Stimulated activated CD4-positive, alpha-beta T cell treated with anti-CD3 and anti-CD28 coated beads, Interleukin-4, amount 100 ng/mL, for 4 hours (primary cell): ENCODE measurements around the gene TRIO.

Experiments
- DNase-seq, 2 experiments: peaks; one replicate each; pipeline ENCODE4 v3.0.0-alpha.2; 2020

TRIO gene

DNA sequence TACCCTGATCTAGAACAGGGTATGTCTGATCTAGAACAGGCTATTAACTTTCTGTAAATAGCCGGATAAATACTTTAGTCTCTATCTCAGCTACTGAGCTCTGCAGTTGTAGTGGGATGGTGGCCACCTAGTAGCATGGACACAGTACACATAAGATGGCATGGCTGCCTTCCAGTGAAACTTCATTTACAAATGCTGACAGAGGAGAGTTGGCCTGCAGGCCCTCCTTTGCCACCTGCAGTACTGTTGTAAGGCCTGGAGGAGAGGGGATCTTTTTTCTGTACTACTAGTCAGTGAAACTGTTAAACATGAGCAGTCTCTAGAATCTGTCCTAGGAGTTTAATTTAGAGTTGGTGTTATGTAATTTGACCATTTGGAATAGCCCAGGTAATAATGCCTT, 86.0 kb downstream of the TRIO start:
- no peak for DNase-seq

DNA sequence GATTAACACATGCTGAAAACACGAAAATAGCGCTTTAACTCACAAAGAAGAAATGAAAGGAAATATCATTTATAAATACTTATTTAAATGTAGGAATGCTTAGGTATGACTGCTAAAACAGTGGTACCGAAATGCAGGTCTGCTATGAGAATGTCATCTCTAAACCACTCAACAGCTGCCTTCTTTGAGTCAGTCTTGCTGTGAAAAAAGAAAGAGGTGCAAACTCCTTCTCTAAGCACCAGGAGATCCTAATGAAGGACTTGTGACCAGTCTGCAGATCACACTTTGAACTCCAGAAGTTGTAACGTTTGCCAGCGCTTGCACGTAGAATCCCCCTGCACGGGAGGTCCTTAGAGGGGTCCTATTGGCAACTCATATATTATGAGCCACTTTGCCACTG, 86.6 kb downstream of the TRIO start:
- no peak for DNase-seq

DNA sequence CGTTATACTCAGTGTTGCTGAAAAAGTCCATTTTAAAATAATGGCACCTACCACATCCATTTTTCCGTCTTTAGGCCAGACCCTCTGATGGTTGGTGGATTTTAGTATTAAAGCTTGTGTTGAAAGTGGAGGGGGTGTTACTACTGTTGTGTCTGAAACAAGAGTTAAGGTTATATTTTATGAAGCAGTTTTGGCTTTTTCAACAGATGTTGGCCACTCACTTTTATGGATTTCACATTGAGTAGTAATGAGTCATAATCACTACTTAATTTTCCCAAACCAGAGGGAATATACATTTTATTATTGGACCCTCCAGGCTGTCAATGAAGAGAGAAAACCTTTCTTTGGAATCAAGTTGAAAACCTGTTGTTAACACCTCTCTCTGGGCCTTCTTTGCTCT, 88.0 kb downstream of the TRIO start:
- no peak for DNase-seq

DNA sequence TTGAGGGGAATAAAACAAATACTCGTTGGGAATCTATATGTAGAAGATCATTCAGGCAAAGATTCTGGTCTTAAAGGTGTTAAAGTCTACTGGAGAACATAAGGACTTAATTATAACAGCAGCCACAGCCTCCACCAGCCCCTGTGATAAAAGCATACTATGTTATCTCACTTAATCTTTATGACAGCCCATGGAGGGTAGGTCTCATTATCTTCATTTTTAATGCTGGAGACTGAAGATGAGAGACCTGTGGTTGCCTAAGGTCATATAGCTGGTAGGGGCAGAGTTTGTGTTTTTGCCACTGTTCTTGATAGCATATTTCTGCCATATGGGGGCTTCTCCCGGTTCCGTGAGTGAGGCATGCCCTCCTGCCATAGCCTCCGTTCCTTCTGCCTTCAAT, 88.7 kb downstream of the TRIO start:
- DNase-seq: no peak

DNA sequence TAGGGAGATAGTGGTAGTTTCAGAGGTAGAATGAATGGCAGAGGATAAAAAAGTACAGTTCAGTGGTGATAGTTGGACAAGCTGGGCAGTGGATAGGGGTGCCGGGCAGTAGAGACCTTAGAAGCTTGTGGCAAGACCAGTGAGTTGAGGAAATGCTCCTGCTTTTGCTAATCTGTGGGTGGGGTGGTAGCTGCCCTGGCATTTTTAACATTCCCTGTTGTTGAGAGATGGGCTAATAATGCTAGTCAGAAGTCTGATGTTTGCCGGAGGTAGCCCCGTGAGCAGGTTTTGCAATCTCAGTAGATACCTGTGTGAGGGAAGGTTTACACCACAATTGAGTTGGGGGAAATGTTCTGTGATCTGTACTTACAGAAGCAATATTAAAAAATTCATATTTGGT, 91.1 kb downstream of the TRIO start:
- no peak for DNase-seq

DNA sequence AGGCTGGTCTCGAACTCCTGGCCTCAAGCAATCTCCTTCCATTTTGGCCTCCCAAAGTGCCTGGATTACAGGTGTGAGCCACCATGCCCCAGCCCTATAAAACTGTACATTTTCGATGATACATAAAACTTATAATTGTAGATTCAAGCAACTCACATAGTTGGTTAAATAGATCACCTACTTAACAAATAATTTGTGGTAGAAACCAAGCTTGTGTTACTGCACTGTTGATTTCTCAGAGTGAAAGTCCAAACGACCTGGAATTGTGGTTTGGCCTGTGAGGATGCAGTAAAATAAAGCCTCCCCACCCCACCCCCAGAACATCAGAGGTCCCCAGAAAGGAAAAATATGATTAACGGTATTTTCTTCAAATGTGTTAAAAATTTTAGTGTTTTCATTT, 92.7 kb downstream of the TRIO start:
- no peak for DNase-seq

DNA sequence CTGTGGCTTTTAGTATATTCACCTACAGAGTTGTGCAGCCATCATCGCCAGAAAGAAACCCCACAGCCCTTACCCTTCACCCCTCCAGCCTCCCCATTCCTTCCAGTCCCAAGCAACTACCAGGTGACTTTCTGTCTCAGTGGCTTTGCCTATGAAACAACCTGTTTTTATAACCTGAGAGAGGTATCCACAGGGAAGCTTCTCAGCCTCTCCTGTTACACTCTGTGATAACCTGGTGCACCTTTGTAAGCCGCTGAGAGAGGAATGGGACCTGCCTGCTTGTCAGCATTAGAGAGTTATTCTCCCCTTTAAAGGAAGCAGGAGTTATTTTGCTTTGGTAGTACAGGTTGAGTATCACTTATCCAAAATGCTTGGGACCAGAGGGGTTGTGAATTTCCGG, 93.6 kb downstream of the TRIO start:
- DNase-seq: no peak

DNA sequence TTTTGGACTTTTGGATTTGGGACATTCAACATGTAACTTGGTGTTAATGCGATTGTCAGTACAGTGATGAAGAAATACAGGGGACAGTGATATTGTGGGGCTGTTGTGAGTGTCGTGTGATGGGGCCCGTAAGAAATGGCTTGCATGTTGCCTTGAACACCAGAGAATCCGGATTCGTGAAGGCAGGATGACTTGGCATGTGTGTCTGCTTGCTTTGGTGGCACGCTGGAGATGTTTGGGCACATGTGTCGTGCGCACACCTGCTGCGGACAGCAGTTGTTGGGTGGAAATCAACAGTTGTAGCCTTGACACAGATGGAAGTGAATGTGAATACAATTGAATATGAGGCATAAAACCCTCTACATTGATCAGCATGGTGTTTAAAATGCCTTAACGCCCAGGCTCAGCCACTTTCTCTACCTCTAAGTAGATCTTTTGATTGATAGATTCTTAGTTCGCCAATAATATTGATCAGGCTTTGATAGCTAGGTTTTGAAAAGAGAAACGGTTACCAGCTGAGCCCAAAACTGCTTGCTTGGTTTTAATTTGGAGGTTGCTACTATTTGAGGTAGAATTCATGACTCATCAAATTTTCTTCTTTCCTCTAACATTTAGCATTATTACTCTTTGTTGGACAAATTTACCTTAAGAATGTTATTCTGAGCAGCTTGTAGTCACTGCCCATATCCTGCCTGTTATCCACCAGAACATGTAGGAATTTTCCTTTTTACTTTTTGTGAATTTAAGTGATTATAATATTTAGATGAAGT, 94.4 kb downstream of the TRIO start:
- DNase-seq: no peak

DNA sequence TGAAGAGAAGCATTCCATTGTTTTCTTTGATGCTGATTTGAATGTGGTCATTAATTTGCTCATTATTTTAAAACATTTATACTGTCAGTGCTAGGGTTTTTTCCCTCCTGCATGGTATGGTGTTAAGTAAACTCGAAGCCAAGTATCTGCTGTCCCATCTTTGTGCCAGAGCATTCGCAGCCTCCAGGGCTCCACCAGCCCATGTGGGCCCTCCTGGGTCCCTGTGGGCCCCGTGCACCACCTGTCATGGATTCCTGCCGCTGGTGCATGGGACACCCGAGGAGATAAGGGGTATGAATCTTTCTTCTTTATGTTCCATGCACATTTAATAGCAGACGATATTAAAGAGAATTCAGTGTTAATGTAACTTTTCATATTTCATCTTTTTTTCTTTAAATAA, 95.1 kb downstream of the TRIO start:
- DNase-seq: no peak

DNA sequence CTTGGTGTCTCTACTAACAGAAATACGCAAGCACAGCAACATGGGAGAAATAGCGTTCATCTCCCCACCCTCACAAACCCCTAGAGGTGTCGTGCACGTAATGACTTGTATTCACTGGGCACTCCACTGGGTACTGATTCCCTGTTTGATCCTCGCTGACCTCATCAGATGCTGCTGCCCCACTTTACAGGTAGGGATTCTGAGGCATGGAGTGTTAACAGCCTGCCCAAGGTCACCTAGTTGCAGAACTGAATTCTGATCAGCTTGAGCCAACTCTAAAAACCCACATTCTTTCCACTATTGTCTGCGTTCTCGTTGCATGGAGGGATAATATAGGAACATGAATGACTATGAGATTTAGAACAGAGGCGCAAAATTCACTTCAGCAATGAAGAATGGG, 96.3 kb downstream of the TRIO start:
- no peak for DNase-seq

DNA sequence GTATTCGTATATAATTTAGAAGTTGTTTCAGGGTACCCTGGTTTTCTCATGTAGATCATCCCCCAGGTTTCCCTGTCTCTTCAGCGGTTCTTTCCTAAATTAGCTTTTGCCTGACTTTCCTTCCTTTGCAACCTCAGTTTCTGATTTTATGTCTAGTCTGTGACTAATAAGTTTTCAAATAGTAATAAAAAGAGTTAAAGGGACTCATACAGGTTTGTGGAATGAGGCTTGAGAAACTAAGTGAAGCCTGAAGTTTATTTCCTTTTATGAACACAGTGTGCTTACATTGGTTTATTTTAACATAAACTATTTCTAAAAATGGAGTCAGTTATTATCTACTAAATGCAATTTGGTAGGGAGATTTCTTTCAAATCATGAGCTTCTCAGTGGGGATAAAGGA, 96.8 kb downstream of the TRIO start:
- DNase-seq: no peak

DNA sequence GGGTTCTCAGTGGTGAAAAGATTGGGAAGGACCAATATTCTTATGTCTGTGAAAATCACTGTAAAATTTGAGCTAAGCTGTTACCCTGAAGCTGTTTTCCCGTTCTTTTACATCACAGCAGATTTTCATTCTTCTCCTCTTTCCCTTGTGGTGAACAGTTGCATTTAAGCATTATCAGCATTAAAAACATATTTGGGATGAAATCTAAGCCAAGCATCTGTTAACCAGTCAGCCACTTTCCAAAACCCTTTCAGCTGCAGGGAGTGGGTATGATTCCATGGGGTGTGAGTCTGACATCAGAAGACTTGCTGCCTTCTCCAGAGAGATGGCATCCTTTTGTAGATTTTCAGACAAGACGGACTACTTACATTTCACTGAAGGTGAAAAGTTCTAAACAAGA, 97.2 kb downstream of the TRIO start:
- DNase-seq: no peak

DNA sequence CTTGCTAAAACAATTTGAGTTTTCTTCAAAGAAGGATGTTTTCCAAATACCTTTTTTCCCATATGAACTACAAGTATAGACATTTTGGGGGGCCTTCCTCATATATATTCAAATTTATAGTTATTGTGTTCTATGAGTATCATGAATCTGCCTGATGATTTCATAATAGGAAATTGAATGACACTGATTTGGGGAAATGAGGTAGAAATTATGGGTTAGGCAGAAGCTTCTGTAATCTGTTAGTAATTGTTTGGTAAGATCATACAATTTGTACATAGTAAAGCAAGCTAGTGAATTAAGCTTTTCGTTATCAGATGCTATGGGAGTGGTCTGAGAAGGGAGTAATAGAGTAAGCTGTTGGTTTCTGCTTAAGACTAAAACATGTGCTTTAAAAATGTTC, 98.0 kb downstream of the TRIO start:
- no peak for DNase-seq

DNA sequence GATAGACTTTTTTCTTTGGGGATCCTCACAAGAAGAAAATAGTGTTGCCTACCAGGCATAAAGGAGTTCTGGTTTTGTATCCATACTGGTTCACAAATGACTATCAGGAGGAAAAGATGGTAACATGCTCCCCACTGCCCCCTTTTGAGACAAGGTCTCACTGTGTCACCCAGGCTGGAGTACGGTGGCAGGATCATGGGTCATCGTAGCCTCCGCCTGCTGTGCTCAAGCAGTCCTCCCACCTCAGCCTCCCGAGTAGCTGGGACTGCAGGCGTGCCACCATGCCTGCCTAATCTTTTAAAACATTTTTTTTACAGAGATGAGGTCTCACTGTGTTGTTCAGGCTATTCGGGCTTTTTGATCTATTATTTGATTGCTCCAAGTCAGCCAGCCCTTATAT, 99.3 kb downstream of the TRIO start:
- DNase-seq: no peak

DNA sequence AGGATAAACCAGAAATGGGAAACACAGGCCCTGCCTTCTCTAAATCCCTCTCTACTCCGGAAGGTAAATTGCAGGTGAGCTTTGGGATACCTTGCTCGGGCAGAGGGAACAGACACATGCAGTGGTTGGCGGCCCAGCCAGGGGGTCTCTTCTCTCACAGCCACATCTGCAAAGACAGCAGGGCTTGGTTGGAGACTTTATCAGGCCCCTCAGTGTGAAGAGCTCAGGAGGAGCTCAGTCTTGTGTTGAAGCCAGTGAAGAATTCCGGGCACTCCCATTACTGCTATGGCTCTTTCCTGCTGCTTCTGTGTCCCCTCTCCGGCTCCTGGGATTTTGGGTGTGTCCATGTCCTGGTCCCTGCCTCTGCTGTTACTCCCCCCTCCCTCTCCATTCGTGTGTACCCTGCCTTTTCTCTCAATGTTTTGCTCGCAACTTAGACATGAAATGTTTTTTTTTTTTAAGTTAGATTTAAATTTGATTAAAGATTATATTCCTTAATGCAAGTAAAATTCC, 99.8 kb downstream of the TRIO start:
- no peak for DNase-seq

DNA sequence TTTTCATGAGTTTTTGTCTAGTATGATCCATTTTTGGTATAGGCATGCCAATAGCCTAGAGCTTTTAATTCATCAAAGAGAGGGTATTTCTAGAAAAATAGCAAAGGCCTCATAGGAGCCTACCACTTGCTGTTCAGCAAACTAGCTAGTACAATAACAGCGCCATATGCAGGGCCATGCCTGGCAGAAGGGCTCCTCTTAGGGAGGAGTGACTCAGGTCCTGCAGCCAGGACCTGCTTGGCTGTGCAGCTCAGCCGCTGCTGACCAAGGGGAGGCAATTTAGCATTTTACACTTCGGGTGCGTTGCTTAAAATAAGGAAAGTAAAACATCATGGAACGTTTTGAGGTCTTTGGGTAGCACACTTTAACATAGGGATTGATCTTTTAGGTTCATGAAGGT, 100.6 kb downstream of the TRIO start:
- no peak for DNase-seq

DNA sequence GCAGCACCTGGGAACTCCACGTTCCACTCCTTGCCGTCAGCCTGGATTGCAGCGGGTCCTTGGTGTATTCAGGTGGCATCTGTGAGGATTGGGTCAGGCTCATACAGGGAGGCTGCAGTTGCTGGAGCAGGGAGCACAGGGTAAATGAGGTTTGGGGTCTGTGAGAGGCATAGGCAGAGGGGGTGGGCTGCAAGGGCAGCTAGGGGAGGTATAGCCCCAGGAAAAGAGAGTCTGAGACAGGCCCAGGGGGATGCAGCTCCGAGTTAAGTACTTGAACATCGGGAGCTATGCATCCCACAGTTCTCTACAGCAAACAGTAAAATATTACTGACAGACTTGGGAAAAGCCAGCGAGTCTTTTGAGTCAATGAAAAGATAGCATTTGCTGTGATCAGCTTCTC, 101.6 kb downstream of the TRIO start:
- DNase-seq: no peak

DNA sequence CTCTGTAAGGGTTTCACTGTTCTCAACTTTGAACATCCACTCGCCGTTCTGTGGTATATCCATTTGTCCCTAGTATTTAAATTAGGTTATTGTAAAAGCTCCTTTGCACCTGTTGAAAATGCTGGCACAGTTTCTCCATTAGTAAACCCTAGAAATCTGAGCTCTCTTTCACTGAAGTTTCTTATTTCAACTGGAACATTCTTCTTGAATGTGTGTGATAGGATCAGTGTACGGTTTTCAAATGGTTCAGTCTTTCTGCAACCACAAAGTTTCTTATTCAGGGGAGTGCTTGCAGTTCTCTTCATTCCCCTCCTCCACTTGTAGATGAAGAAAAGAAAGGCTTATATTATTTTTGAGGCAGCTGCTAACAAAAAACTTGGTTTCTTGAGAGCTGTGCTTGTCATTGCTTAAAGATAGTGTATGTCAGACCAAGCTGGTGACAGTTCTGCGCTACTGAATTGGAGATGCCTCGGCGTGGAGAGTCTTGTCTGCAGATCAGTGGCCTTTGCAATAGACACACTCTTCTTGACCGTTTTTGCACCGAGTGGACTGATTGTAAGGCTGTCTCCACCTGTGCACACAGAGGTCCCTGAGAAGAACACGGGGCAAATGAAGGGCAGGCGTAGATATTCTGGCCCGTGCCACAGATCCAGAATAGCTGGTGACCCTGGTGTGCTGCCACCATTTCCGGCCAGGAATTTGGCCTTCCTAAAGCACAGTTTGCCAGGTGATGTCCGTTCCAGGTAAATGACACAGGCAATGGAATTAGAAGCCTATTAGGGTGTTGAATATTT, 102.2 kb downstream of the TRIO start:
- no peak for DNase-seq

DNA sequence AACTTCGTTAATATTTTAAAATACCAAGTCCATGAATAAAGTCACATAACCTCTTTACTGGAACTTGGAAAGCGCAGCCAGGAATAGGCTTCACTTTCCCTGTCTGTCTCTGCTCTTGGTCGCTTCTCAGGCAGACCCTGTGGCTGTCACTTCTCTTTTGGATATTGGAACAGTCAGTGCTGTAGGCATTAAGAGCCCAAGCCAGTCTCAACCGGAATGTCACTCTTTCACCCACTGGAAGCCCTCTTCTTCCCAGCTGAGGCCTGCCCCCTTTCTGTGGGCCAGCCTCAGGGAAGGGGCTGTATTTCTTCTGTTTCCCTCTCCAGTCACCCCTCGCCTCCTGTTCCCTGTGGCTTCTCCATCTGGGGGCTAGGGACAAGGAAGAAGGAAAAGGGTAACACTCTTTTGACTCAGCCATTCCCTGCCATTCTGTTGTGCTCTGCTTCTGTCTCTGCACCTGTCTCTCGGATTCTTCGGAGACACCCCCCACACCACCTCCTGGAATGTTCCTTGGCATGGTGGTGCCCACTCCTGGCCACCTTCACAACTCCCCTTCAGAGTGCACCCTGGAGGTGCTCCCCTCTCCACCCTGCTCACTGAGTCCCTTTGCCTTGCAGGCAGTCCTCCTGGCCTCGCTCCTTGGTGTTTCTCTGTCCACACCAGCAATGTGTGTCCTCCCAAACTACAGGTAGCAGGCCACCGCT, 103.4 kb downstream of the TRIO start:
- DNase-seq: no peak

DNA sequence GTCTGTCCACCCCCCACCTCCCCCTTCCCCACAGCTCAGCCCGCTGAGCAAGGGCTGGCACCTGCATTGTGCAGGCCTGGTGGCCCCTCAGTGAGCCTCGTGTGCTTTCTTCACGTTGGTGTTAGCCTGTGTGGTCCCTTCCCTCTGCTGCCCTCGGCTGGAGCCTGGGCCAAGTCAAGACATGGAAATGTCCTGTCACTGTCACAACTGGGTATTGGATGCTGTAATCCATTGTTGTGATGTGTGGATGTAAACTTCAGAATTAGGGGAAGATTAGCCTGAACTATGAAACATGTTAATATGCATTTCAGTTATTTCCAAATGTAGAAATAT, 103.9 kb downstream of the TRIO start:
- no peak for DNase-seq

DNA sequence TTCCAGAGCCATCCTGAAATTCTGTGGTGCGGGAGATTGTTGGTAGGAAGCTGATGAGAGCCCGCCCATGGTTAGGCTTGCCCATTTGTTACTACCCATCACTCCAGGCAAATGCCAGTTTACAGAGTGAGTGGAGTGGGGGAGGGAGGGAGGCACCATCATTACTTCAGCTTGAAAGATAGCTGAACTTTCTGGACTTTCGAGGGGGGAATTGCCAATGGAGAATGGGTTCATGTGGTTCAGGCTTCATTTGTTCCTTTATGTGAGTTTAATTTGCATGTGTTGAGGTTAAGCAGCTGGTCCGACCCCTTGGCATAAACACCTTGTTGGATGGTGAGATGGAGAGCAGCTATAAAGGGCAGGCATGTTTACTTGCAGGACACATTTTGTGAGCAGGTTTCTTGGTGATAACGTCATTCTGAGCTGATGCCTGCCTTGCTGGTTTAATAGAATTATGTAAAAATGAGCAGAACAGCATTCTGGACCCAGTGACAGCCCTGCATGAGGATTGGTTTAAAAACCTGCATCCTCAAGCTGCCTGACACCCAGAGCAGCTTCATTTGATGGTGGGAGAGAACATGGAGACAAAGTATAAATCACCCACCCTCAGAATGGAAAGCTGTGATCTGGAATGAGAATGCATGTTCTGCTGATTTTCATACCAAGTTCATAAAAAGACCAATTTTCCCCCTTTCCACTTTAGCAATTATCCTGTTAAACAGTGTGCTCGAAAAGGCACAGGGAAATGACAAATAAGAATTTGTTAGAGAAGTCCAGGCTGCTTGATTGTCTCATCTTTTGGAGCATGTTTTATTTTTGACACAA, 106.3 kb downstream of the TRIO start:
- DNase-seq: no peak

DNA sequence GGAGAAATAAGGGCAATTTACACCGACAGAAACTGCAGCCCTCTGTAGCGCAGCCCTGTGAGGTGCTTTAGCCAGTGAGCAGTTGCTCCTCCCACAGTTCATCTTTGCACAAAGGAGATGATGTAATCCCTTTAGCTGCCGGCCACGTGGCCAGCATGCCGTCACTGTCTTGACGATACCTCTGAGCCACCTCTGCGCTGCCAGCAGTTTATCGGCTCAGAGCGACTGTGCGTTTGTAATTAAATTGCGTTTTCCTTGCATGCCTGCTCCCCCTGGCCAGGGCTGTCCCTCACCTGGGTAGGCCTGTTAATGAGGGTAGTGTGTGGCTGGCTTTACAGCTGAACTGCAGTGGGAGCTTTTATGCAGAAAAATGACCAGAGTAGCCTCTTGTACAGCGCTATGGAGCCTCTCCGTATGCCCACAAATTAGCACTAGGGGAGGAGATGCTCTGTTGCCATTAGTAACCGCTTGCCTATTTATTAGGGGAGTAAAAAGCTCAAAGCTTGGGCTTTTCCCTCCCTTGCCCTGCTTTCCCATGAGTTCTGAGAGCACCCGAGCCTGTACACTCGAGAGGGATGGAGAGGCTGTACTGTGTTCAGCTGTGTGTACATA, 107.0 kb downstream of the TRIO start:
- no peak for DNase-seq
